Ovary (tissue), 3 donors: ENCODE results near the gene WDR7.

Source experiments
- CTCF ChIP-seq, 3 donors: fragments of 450-650 bp in 2 of 3; fragments of 200-600 bp in 1 of 3; IDR thresholded peaks; one replicate each; pipeline versions ENCODE4 v1.5.1 to v1.8.0; 2016 to 2022; ENCODE audit warnings: antibody characterized with exemption in 3 of 3, mild to moderate bottlenecking in 1 of 3
- POLR2A ChIP-seq: fragments of 450-650 bp; IDR thresholded peaks from one replicate; pipeline ENCODE4 v1.6.1; 2017; ENCODE audit warnings: antibody characterized with exemption, mild to moderate bottlenecking, moderate library complexity
- donor health status: DM: no; HTN: no; CAD: no.

- TF ChIP-seq CTCF (IDR thresholded peaks at IDR 0.05), result no peak
- no peak for TF ChIP-seq POLR2A
Observed at GRCh38 chr18:56627991-56628390, 23.2 kb upstream of the WDR7 start.
